Nephron progenitor cell (in vitro differentiated cells): ENCODE measurements around the gene ARRB2.

ENCODE experiments used
- DNase-seq: peaks from one replicate; pipeline ENCODE4 v3.0.0; 2021
- H3K27ac Mint-ChIP-seq: 2 replicates; pipeline ENCODE4 v1.8.0; 2021; ENCODE audit warnings: mild to moderate bottlenecking, moderate library complexity, mixed read lengths
- H3K27me3 Mint-ChIP-seq: 2 replicates; pipeline ENCODE4 v1.8.0; 2021; ENCODE audit warnings: mild to moderate bottlenecking, low read depth, mixed read lengths; ENCODE audit not compliant: poor library complexity
- H3K36me3 Mint-ChIP-seq: 2 replicates; pipeline ENCODE4 v1.8.0; 2021; ENCODE audit warnings: low read depth, mixed read lengths
- H3K4me1 Mint-ChIP-seq: 2 replicates; pipeline ENCODE4 v1.8.0; 2021; ENCODE audit warnings: mixed read lengths
- H3K4me3 Mint-ChIP-seq: 2 replicates; pipeline ENCODE4 v1.8.0; 2021; ENCODE audit warnings: mild to moderate bottlenecking, moderate library complexity, mixed read lengths
- H3K9me3 Mint-ChIP-seq: 2 replicates; pipeline ENCODE4 v1.8.0; 2021; ENCODE audit warnings: mild to moderate bottlenecking, moderate library complexity, mixed read lengths
- TF ChIP-seq, protein P1 (sequence below): fragments of 200-600 bp; sonication (generic); IDR thresholded peaks from 2 replicates; pipeline ENCODE4 v1.5.0; 2021; ENCODE audit warnings: antibody characterized with exemption

ARRB2 gene

DNA sequence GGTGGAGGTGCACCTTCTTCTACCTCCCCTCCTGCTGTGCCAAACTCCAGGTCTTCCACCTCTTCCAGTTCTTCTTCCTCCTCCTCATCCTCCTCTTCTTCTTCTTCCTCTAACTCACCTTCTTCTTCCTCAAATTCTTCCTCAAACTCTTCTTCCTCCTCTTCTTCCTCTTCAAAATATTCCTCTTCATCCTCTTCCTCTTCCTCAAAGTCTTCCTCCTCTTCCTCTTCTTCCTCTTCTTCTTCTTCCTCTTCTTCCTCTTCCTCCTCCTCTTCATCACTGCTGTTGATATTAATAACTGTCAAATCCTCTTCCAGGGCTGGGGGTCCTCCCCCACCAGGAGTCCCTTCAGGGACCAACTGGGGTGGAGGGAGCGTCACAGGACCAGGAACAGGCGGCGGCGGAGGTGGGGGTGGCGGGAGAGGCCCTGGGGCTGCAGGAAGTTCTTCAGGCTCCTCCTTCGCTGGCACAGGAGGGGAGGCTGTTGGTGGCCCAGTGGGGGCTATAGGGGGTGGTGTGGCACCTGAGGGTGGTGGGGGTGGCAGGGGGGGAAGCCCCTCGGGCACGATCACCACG is 38.3 kb upstream of the ARRB2 start:
- no peaks in the 10 kb centered on the region for H3K9me3 Mint-ChIP-seq
- no peak overlapping the region for H3K4me3 Mint-ChIP-seq
- H3K36me3 Mint-ChIP-seq: peaks cover 64% of the 10 kb centered on the region
- no peak for DNase-seq
- peak overlapping the region; percentile 73 for H3K27ac Mint-ChIP-seq
- TF ChIP-seq, protein P1, sequence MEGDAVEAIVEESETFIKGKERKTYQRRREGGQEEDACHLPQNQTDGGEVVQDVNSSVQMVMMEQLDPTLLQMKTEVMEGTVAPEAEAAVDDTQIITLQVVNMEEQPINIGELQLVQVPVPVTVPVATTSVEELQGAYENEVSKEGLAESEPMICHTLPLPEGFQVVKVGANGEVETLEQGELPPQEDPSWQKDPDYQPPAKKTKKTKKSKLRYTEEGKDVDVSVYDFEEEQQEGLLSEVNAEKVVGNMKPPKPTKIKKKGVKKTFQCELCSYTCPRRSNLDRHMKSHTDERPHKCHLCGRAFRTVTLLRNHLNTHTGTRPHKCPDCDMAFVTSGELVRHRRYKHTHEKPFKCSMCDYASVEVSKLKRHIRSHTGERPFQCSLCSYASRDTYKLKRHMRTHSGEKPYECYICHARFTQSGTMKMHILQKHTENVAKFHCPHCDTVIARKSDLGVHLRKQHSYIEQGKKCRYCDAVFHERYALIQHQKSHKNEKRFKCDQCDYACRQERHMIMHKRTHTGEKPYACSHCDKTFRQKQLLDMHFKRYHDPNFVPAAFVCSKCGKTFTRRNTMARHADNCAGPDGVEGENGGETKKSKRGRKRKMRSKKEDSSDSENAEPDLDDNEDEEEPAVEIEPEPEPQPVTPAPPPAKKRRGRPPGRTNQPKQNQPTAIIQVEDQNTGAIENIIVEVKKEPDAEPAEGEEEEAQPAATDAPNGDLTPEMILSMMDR: no peak
- no peaks in the 10 kb centered on the region for H3K27me3 Mint-ChIP-seq
- H3K4me1 Mint-ChIP-seq: peaks cover 11% of the 10 kb centered on the region

DNA sequence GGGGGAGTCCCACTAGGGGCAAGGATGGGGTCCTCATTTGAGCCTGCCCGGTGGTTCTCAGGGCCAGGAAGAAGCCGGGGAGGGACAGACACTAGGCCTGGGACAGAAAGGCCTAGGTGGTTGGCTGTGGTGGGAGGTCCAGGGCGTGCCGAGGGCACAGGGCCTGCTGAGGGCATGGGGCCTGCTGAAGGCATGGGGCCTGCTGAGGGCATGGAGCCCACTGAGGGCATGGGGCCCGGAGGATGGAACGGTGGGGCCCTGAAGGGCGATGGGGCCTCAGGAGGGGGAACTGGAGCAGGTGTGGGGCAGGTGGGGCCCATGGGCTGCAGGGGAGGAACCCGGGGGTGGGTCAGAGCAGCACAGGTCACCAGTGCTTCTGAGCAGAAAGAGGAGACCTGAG is 37.7 kb upstream of the ARRB2 start:
- Mint-ChIP-seq H3K36me3 (peaks cover 69% of the 10 kb centered on the region), H3K27me3 (no peaks in the 10 kb centered on the region), H3K9me3 (no peaks in the 10 kb centered on the region), H3K27ac (no peak overlapping the region), H3K4me3 (no peak overlapping the region), H3K4me1 (peaks cover 5% of the 10 kb centered on the region)
- DNase-seq: no peak
- TF ChIP-seq, protein P1: no peak

DNA sequence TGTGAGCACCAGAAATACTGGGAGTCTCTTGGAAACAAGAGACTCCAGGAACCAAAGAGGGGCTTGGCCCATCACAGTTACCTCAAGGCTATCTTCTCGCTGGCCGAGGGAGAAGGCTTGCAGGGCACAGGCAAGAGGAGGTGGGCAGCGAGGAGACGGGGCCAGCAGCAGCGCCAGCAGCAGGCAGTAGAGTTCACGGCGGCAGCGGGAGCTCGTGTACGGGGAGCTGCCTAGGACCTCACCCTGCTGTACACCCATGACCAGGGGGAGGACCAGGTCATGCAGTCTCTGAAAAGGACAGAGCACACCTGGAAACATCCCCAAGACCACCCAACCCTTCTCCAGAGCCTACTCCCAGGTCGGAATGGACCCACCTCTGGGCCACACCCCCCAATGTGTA is 37.3 kb upstream of the ARRB2 start:
- no peak overlapping the region for H3K4me3 Mint-ChIP-seq
- H3K9me3 Mint-ChIP-seq: no peaks in the 10 kb centered on the region
- H3K27me3 Mint-ChIP-seq: no peaks in the 10 kb centered on the region
- H3K4me1 Mint-ChIP-seq: peaks cover 3% of the 10 kb centered on the region
- TF ChIP-seq, protein P1: no peak
- H3K27ac Mint-ChIP-seq: no peak overlapping the region
- DNase-seq: no peak
- H3K36me3 Mint-ChIP-seq: peaks cover 69% of the 10 kb centered on the region

DNA sequence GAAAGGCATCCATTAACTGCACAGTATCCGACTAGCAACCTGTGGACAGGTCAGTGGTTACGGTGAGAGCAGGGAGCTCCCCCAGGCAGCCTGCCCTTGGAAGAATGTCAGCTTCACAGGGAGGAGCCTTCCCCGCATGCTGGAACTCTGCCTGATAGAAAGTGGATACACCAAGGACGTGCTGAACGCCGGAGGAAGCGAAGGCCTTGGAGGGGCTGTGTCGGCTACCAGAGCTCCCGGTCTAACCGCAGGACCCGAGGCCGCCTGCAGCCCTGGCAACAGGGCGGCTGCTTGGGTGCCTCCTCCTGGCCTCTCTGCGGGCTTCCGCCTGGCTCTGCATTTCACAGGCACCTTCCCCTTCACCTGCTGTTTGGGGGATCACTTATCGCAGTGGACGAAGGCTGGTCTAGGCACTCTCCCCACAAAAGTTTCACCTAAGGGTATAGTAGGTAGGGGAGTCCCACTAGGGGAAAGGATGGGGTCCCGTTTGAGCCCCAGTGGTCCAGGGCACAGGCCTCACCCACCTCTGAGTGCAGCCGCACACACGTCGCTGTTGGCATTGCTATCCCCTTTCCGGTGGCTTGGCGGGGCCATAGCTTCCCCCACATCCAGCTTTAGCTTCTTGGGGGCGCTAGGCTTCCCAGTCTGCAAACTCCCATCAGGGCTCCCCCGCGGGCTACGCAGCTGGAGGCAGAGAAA is 36.3 kb upstream of the ARRB2 start:
- H3K4me1 Mint-ChIP-seq: no peaks in the 10 kb centered on the region
- TF ChIP-seq, protein P1: no peak
- no peak overlapping the region for H3K4me3 Mint-ChIP-seq
- peaks cover 70% of the 10 kb centered on the region for H3K36me3 Mint-ChIP-seq
- H3K27ac Mint-ChIP-seq: peak overlapping the region; percentile 78
- no peak for DNase-seq
- H3K27me3 Mint-ChIP-seq: no peaks in the 10 kb centered on the region
- no peaks in the 10 kb centered on the region for H3K9me3 Mint-ChIP-seq

DNA sequence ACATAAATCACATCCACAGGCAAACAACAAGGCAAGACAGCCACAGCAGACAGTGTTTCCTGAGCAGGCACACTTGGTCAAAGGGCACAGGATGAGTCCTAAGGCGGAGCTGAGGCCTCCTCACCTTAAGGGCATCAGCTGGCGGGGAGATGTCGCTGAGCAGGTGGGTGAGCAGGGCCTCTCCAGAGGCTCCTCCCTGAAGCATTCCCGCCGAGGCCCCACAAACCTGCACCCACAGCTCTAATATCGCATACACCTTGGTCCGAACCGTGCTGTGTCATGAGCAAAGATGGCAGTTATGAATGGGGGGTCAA is 35.8 kb upstream of the ARRB2 start:
- H3K27me3 Mint-ChIP-seq: no peaks in the 10 kb centered on the region
- TF ChIP-seq, protein P1: no peak
- DNase-seq: no peak
- no peaks in the 10 kb centered on the region for H3K4me1 Mint-ChIP-seq
- H3K27ac Mint-ChIP-seq: peak overlapping the region; percentile 78
- no peak overlapping the region for H3K4me3 Mint-ChIP-seq
- peaks cover 70% of the 10 kb centered on the region for H3K36me3 Mint-ChIP-seq
- H3K9me3 Mint-ChIP-seq: no peaks in the 10 kb centered on the region

DNA sequence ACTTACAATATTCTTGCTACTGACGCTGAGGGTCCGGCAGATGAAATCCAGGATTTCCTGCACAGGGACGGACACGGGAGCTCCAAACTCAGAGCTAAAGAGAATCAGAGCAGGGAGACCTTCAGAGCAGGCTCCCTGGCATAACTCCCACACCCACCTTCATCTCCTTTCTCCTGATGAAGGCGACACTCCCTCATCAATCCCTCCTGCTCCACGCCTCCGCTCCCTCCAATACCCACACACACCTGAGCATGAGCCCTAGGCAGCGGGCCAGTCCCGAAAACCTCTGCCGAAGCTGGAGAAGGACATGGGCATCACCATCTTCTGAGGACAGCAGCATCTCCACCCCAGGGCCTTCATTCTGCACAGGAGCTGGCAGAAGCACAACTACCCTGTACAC is 34.6 kb upstream of the ARRB2 start:
- H3K4me1 Mint-ChIP-seq: no peaks in the 10 kb centered on the region
- TF ChIP-seq, protein P1: no peak
- H3K27me3 Mint-ChIP-seq: no peaks in the 10 kb centered on the region
- peaks cover 69% of the 10 kb centered on the region for H3K36me3 Mint-ChIP-seq
- H3K4me3 Mint-ChIP-seq: no peak overlapping the region
- H3K9me3 Mint-ChIP-seq: no peaks in the 10 kb centered on the region
- no peak overlapping the region for H3K27ac Mint-ChIP-seq
- no peak for DNase-seq
